Lower leg skin (tissue), 4 donors: ENCODE data around the gene SELENOO. TPM values are rescaled to one million over a fixed set of nuclear protein-coding genes. Genes with fewer than 3 reads are reported as not detected.

ENCODE experiments used
- DNase-seq, 2 donors: peaks; one replicate each; pipeline ENCODE4 v3.0.0-alpha.2; 2019; ENCODE audit warnings: low spot score in 2 of 2
- H3K4me3 ChIP-seq: fragments of 200-600 bp; sonication (generic); 2 replicates; pipeline ENCODE4 v1.5.1; 2017; ENCODE audit warnings: mild to moderate bottlenecking, low read depth; ENCODE audit not compliant: poor library complexity, severe bottlenecking
- CTCF ChIP-seq, 3 donors: fragments of 450-650 bp; IDR thresholded peaks; one replicate each; pipeline ENCODE4 v1.5.1; 2016; ENCODE audit warnings: antibody characterized with exemption in 3 of 3, mild to moderate bottlenecking in 3 of 3, moderate library complexity in 2 of 3
- POLR2A ChIP-seq, 2 donors: fragments of 450-650 bp; IDR thresholded peaks; one replicate each; pipeline ENCODE4 v1.6.1; 2016 to 2017; ENCODE audit warnings: antibody characterized with exemption in 2 of 2, mild to moderate bottlenecking in 1 of 2, moderate library complexity in 1 of 2
- WGBS, 2 donors: methylation state at CpG; one replicate each; pipeline ENCODE4 v1.1.5; 2018; 5-methylcytosine and 5-hydroxymethylcytosine counted together
- intact Hi-C: fragments of 100-400 bp; cut with DNase I; formaldehyde crosslinking; loops from one replicate; pipeline ENCODE4 v1.15.0; 2023; ENCODE audit warnings: low total_unique reads
- total RNA-seq, 4 donors: library from RNA; depleted of rRNA; stranded (reverse); fragments of >200 nt; gene quantifications; one replicate each; pipeline ENCODE4 v1.1.0, GENCODE V29; 2016

Gene SELENOO
- total RNA-seq, 4 donors from 2014 or later: 33.3 to 52.3 (median 43.1) TPM

- 93 to 95% methylated on average over 21 to 25 of the region's 25 CpGs for WGBS, 2 donors
- no peak for TF ChIP-seq POLR2A (IDR thresholded peaks at IDR 0.05)
- no peak for TF ChIP-seq CTCF (IDR thresholded peaks at IDR 0.05)
- intact Hi-C loops: no loop called here
- no peak for DNase-seq
- H3K4me3 ChIP-seq: no peak overlapping the region
Measured at GRCh38 chr22:50227579-50228215, 26.9 kb downstream of the SELENOO start.

GRCh38 chr22:50228366-50228765 lies 27.6 kb downstream of the SELENOO start:
- TF ChIP-seq POLR2A (IDR thresholded peaks at IDR 0.05): no peak
- TF ChIP-seq CTCF (IDR thresholded peaks at IDR 0.05): no peak
- 88 to 92% methylated on average over 5 to 9 of the region's 9 CpGs for WGBS, 2 donors
- intact Hi-C loops: no loop called here
- no peak overlapping the region for H3K4me3 ChIP-seq
- DNase-seq: no peak

GRCh38 chr22:50229370-50229769 lies 28.6 kb downstream of the SELENOO start:
- intact Hi-C loops: no loop called here
- H3K4me3 ChIP-seq: no peak overlapping the region
- 95 to 96% methylated on average over 16 of the region's 16 CpGs for WGBS, 2 donors
- no peak for TF ChIP-seq CTCF (IDR thresholded peaks at IDR 0.05)
- TF ChIP-seq POLR2A (IDR thresholded peaks at IDR 0.05): no peak
- no peak for DNase-seq

- intact Hi-C loops: no loop called here
- no peak for DNase-seq
- H3K4me3 ChIP-seq: no peak overlapping the region
- 92 to 93% methylated on average over 20 of the region's 20 CpGs for WGBS, 2 donors
- no peak for TF ChIP-seq CTCF (IDR thresholded peaks at IDR 0.05)
Measured at GRCh38 chr22:50232481-50233151, 31.8 kb downstream of the SELENOO start.

- intact Hi-C loops: no loop called here
- WGBS, 2 donors: 88 to 94% methylated on average over 18 of the region's 18 CpGs
- no peak for DNase-seq
- H3K4me3 ChIP-seq: no peak overlapping the region
- TF ChIP-seq CTCF (IDR thresholded peaks at IDR 0.05) (no peak), POLR2A (IDR thresholded peaks at IDR 0.05) (no peak)
Measured at GRCh38 chr22:50233223-50233622, 32.4 kb downstream of the SELENOO start.
